MM.1S (cell line): ENCODE measurements around the gene CLEC2D.
"Not testable (repeated sequence)": the region's sequence is repeated elsewhere in the genome, so short reads cannot be mapped to it uniquely, and the experiment has no call there.

Source experiments
- CTCF ChIP-seq: fragments of 300-600 bp; sonication (generic); IDR thresholded peaks from 2 replicates; pipeline ENCODE4 v1.5.1; 2016; ENCODE audit warnings: antibody characterized with exemption, low read length, mixed read lengths
- EZH2 ChIP-seq: fragments of 300-600 bp; sonication (generic); optimal IDR thresholded peaks from 2 replicates; pipeline ENCODE3; 2017; ENCODE audit warnings: low read depth, mild to moderate bottlenecking, antibody characterized with exemption, low read length, mixed read lengths

- TF ChIP-seq CTCF, EZH2: not testable (repeated sequence)
Observed at GRCh38 chr12:9739404-9740105, 70.0 kb downstream of the CLEC2D start.
